Measurements from ENCODE around the gene LSM12.
"Not testable (repeated sequence)": the region's sequence is repeated elsewhere in the genome, so short reads cannot be mapped to it uniquely, and the experiment has no call there.

LSM12 gene

DNA sequence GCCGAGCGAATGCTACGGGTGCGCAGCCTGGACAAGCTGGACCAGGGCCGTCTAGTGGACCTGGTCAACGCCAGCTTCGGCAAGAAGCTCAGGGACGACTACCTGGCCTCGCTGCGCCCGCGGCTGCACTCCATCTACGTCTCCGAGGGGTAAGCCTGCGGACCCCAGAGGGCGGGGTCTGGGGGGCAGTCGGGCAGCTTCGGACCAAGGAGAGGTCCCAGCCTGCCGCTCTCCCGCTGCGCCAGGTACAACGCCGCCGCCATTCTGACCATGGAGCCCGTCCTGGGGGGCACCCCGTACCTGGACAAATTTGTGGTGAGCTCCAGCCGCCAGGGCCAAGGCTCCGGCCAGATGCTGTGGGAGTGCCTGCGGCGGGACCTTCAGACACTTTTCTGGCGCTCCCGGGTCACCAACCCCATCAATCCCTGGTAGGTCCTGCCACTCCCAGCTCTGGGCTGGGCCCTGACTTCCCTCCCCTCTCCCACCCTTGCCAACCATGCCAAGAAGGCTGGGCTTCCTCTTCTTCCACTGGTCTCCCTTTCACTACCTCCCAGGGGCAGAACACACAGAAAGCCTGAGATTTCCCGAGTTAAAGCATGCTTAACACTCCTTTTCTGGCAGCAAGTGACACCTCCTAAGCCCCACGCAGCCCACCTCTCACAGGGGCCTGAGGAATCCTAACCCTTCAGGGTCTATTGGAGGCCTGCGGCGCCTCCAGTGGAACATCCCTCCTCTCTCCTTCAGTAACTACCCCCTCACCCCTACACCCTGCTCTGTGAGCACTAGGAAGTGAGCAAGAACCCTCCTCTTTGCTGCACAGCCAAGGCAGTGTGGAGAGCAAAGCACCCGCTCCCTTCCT lies 58.9 kb downstream of the LSM12 start:
- DNase-seq (ENCODE audit: low read depth), result no peak

DNA sequence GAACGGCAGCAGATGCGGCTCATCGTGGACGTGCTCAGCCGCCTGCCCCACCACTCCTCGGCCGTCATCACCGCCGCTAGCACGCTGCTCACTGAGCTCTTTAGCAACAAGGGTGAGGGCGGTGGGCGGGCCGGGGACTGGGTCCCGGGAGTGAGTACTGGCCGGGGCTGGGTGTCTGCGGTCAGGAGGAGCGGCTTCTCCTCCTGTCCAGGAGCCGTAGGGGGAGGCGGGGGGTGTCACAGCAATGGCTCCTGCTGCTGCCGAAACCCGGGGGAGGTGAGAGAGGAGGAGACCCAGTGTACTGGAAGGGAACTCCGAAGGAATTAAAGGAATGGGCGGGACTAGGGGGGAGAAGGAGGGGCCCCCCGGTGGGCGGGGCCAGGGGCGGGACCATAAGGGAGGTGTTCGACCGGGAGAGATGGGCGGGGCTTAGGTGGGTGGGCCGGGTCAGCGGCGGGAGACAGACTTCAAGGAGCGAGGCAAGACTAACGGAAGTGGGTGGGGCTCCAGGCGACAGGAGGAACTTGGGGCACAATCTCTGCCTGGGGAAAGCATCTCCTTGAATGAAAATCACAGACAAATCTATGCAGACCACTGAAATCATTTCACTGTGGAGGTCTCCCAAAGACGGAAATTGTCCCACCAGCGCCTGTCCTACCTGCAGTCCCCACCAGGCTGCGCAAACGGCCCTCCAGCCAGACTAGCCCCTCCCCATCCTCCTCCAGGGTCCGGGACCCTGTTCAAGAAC lies 59.7 kb downstream of the LSM12 start:
- peak; percentile 63 for DNase-seq (ENCODE audit: low read depth)

DNA sequence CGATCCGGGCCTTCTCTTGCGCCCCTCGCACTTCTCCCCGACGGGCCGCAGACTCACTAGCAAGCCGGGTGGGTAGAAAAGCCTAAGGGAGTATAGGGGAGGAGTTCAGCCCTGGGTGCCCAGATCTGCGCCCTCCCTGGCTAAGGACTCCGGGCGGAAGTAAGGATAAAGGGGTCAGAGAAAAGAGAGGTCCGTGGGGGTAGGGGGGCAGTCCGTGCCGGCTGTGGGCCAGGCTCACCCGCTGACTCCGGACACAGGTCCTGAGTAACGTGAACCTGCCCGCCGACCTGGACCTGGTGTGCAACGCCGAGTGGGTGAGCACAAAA lies 60.2 kb downstream of the LSM12 start:
- DNase-seq (ENCODE audit: low read depth), result no peak

DNA sequence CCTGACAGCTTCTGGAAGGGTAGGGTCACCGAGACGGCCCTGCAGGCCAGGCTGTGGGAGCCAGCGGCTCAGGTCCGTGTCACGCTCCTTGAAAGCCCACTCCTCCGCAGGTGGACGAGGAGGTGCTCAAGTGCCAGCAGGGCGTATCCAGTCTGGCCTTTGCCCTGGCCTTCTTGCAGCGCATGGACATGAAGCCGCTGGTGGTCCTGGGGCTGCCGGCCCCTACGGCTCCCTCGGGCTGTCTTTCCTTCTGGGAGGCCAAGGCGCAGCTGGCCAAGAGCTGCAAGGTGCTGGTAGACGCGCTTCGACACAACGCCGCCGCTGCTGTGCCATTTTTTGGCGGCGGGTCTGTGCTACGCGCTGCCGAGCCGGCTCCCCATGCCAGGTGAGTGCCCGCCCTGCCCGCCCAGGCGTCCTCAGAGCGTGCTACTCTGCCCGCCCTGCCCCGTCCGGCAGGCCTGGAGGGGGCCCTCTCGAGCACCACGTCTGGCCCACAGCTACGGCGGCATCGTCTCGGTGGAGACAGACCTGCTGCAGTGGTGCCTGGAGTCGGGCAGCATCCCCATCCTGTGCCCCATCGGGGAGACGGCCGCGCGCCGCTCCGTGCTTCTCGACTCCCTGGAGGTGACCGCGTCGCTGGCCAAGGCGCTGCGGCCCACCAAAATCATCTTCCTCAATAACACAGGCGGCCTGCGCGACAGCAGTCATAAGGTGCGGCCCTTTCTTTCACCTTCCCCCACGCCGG lies 60.8 kb downstream of the LSM12 start:
- no peak for DNase-seq (ENCODE audit: low read depth)

DNA sequence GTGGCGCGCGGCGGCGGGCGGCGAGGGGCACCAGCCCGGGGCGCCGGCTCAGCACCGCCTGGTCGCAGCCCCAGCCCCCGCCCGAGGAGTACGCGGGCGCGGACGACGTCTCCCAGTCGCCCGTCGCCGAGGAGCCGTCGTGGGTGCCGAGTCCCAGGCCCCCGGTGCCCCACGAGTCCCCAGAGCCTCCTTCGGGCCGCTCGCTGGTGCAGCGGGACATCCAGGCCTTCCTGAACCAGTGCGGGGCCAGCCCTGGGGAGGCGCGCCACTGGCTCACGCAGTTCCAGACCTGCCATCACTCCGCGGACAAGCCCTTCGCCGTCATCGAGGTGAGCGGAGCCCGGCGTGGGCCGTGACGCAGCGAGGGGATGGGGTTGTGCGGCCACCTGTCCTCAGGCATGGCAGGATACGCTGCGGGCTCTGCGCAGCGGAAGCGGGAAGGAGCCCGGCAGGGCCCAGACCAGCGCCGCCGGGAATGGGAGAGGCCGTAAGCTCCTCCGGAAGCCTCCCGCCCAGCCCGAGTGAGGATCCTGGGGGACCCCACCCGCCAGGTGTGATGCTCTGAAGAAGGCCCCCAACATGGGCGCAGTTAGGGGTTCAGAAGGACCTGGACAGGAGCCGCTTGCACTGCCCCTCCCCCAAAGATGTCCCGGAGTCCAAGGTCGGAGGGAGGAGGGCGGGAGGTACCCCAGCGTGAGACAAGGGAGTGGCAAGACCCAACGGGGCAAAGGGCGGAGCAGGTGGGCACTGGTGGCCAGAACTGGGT lies 61.5 kb downstream of the LSM12 start:
- DNase-seq (ENCODE audit: low read depth), result no peak

DNA sequence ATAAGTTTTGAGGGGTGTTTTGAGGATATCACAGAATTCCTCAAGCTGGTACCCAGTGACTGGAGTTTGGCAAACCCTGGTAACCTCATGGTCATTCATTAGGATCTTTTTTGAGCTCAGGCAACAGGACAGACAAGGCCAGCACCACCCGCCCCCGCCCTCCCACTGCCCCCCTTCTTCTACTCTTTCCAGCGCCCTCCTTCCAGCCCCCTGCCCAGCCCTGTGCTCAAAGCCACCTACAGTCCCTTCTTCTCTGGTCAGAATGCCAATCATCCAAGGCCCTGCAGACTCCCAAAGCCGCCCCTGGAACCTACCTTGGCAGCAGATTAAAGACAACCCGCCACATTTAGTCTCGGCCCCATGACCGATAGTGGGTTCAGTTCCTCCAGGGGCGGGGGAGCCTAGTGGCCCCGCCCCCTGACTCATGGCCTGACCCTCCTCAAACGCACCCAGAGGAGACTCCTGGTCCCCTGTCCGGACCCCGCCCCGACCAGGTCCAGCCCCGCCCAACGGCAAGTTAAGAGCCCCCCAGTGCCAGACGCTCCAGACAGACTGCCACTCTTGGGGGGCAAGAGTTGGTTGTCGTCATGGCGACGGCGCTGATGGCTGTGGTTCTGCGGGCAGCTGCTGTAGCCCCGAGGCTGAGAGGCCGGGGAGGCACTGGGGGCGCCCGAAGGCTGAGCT lies 62.3 kb downstream of the LSM12 start, which contains the start of gene NAGS:
Gene NAGS (plus strand): TSS at position 546 of the 684 bp plus-strand sequence. CDS start 42 bp downstream, at position 588.
- no peak for DNase-seq (ENCODE audit: low read depth)

DNA sequence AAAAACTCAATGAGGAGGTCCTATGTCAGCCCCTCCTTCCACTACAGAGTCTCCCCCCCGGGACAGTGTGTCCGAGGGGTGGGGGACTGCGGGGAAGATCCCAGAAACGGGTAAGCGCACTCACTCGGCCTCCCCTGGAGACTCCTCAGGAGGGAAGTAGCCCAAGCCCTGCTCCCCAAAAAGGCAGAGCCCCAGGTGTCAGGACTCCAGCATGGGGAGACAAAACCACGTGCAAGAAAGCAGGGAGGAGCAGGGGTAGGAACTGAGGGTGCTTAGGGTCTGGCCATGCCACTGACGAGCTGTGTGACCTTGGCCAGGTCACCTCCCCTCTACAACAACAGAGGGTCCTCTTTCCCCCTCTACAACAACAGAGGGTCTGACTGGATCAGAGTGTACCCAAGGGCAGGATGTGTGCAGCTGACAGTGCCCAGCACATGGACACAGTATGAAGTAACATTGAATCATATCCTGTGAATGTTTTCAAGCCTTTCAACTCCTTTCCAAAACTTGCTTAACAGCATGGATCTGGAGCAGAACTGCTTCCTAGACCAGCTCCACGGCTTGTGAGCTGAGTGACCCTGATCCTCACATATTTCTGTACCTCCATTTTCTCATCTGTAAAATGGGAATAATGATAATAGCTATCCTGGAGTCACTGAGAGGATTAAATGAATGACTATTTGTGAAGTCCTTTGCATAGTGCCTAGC lies 64.2 kb downstream of the LSM12 start:
- peak; percentile 56 for DNase-seq (ENCODE audit: low read depth)

DNA sequence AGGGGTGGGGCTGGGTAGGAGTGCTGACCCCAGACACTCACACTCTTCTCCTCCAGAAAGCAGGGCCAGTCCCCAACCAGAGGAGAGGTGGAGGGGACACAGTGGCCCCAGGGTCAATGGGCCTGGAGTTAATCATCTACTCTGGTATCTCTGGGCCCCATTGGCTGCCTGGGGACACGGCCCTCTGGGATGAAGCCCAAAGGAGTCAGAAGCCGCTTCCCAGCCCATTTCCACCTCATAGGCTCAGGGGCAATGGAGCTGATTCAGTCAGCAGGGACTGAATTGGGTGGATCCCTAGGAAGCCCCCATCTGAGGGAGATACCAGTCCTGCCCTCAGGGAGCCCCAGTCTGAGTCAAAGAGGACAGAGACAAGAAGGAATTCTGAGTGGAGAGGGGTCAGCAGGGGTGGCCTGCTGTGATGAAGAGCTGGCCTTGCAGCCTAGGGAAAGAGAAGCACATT lies 65.0 kb downstream of the LSM12 start:
- no peak for DNase-seq (ENCODE audit: low read depth)

DNA sequence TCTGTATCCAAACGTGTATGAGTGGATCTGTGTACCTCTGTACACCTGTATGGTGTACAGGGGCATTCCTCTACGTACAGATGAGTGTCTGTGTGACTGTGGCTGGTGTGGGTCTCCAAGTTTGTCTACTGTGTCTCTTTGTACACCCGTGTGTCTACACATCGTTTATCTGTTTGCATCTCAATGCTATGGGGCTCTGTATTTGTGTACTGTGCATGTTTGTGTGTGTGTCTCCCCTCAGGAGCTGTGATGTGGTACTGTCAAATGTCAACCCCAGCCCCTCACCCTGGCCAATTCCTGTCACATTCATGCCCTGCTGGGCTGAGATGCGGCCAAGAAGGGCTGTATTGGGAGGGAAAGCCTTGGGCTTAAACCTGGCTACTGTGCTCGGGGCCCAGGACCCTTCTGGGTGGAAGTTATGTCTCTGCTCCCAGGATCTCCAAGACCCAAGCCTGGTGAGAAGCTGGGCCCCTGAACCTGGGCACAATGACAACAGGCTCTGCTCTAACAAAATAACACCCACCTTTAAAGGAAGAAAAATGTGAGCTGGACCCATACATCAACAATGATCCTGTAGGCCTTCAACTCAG lies 65.5 kb downstream of the LSM12 start:
- no peak for DNase-seq (ENCODE audit: low read depth)

DNA sequence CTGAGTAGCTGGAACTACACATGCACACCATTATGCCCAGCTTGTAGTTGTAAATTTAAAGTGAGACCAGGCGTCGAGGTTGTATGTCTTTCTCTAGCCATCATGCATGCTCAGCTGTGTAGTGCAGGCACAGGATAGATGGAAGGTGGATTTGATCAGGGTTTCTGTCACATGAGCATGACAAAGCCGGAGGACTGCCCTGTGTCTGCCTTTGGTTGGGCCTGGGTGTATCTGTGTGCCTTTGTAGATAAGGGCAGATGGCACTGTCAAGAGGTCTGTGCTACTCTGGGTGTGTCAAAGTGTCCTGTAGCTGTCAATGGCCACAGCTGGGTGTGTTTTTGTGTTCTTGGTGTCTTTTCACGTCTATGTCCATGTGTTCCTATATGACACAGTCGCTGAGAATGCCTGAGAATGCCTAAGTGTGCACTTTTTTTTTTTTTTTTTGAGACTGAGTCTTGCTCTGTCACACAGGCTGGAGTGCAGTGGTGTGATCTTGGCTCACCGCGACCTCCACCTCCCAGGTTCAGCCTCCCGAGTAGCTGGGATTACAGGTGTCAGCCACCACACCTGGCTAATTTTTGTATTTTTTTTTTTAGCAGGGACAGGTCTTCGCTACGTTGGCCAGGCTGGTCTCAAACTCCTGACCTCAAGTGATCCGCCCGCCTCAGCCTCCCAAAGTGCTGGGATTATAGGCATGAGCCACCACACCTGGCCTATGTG lies 66.2 kb downstream of the LSM12 start:
- DNase-seq (ENCODE audit: low read depth), result no peak

DNA sequence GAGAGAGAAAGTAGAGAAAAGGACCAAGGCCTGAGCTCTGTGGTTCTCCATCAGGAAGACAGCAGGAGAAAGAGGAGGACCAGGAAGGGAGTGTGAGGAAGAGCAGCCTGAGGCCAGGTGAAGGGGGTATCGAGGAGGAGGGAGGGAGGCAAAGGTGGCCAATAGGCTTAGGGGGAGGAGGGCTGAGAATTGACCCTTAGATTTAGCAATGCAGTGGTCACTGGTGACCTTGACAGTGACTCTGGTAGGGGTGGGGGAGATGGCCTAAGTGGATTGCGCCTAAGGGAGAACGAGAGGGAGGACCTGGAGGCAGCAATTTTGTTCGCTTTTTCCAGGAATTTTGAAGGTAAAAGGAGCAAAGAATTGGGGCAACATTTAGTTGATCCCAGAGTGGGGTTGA lies 67.4 kb downstream of the LSM12 start:
- no peak for DNase-seq (ENCODE audit: low read depth)

DNA sequence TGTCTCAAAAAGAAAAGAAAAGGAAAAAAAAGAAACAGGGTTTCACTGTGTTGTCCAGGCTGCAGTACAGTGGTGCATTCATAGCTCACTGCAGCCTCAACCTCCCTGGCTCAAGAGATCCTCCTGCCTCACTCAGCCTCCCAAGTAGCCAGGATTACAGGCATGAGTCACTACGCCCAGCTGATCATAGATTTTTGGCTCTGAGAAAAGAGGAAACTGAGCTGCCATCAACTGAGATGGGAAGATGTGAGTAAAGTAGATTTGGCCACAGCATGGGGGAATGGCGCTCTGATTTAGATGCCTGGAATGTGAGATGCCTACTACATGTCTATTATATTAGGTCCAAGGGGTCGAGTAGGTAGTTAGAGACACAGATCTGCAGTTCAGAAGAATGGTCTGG lies 67.9 kb downstream of the LSM12 start:
- no peak for DNase-seq (ENCODE audit: low read depth)

DNA sequence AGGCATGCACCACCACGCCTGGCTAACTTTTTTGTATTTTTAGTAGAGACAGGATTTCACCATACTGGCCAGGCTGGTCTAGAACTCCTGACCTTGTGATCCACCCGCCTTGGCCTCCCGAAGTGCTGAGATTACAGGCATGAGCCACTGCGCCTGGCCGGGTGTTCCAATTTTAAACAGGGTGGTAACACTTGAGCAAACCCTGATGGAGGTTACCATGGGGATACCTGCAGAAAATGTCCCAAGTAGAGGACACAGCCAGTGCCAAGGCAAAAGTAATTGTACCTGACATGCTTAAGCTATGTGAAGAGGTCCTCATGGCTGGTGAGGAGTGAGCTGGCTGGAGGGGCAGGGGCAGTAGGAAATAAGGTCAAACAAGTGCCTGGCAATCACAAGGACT lies 69.3 kb downstream of the LSM12 start:
- DNase-seq (ENCODE audit: low read depth), result not testable (repeated sequence)

DNA sequence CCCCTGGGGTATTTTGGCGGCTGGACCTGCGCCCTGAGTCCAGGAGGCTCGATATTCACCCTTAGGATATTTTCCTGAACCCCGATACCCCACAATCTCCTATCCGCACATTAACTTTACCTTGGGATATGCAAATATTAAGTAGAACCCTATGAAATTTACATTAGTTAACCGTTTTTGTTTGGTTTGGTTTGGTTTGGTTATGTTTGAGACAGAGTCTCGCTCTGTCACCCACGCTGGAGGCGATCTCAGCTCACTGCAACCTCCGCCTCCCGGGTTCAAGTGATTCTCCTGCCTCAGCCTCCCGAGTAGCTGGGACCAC lies 71.4 kb downstream of the LSM12 start:
- no peak for DNase-seq (ENCODE audit: low read depth)

DNA sequence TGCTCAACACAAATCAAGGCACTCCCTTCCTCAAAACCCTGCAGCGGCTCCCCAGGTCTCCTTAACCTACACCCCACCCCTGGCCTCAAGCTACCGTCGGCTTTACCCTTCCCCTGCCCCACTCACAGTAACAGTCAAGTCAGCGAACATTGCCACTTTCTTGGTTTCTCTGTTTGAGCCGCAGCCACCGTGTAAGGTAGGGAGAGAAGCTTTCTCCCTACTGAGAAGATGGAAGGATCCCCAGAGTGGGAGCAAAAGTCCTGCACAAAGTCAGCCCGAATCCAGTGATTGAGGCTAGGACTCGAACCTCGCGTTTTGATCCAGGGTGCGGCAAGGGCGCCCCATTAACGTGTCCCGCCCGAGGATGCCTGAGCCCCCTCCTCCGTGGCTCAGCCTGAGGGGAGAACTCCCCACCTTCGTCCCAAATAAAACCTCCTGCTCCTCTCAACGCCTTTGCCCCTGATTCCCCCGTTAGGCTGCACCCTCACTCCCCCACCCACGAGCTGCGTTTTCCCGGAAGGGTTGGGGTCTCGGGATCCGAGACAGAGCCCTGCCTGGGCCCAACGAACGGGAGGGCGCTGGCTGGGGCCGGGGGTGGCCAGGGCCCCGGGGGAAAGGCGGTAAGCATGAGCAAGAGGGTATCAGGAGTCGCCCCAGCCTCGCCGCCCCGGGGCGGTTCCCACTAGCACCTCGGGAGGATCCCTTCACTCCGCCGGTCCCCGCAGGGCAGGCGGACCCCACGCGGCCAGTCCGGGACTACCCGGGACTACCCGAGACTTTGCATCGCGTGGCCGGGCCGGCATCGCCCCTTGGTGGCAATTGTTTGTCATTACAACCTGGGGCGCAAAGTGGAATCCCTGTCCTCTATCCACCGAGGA lies 72.0 kb downstream of the LSM12 start:
- DNase-seq (ENCODE audit: low read depth), result no peak

DNA sequence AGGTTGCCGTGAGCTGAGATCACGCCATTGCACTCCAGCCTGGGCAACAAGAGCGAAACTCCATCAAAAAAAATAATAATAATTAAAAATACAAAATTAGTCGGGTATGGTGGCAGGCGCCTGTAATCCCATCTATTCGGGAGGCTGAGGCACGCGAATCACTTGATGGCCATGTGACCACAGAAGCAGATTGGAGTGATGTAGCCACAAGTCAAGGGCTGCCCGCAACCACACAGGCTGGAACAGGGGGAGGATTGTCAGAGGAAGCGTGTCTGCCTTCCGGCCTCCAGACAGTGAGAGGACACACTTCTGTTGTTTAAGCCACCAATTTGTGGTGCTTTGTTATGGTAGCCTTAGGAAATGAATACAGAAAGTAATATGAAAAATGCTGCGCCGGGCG lies 73.8 kb downstream of the LSM12 start:
- no peak for DNase-seq (ENCODE audit: low read depth)

DNA sequence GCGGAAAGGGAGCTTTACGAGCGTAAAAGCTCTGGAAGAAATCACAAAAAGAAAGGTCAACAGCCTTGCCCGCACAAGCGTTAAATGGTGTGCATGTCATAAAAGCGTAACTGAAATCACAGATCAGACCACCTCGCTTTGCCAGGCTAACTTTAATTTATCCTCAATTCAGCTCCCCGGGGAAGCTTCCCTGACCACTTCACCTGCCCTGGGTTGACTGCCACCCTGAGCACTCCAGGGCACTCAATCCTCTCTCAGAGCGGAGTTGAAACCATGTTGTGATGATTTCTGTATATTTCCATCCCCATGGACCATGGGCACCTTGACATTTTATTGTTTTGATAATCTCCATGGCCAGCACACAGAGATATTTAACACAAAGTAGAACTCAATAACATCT lies 78.2 kb downstream of the LSM12 start:
- DNase-seq (ENCODE audit: low read depth), result no peak

DNA sequence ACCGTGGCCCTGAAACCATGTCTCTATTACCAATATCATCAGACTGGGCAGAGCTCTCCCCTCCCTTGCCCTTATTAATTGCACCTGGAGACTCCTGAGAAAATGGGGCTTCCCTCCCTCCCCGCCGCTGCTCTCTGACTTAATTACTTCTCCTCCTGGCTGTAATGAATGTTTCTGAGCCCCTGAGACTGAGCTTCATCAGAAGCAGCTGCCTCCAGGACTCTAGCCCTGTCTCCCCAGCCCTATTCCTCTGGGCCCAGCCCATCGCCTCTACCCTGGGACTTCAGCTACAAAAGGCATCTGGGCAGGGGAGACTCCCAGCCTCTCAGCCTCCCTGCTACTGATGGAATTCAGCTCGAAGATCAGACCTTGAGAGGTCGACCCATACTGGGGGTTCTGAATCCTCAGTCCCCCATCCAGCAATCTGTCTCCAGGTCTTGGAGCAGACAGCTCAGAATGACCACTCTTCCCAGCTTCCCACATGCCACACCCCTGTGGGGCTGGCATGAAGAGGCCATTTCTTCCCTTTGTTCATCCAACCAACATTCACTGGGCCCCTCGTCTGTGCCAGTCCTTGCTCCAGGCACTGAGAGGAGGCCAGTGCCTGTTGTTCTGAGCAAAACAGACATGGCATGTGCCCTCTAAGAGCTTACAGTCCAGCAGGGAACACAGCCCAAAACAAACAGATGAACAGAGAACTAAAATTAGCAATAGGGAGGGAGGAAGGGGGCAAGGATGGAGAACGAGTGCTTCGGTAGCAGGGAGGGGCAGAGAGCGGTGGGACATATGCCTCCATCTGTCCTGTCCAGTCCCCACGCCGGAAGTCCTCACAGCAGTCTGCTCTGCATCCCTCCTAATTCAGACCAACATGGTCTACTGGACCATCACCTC lies 79.1 kb downstream of the LSM12 start:
- no peak for DNase-seq (ENCODE audit: low read depth)
